Trophoblast cell (in vitro differentiated cells and primary cell): ENCODE results near the gene PLSCR4.

Source experiments
- DNase-seq, 2 donors: peaks; one replicate each; pipeline ENCODE4 v3.0.0-alpha.2; 2016
- H2AFZ ChIP-seq: 2 replicates; pipeline ENCODE4 v1.6.1; 2013; ENCODE audit warnings: low read length, moderate library complexity, mild to moderate bottlenecking; ENCODE audit not compliant: insufficient read depth, poor library complexity
- H2AK5ac ChIP-seq: 2 replicates; pipeline ENCODE4 v1.6.1; 2013; ENCODE audit warnings: mild to moderate bottlenecking, low read length
- H2BK120ac ChIP-seq: 2 replicates; pipeline ENCODE4 v1.6.1; 2013; ENCODE audit warnings: low read length, mild to moderate bottlenecking, moderate library complexity; ENCODE audit not compliant: insufficient read depth, poor library complexity
- H2BK12ac ChIP-seq: 2 replicates; pipeline ENCODE4 v1.6.1; 2013; ENCODE audit warnings: mild to moderate bottlenecking, low read length, moderate library complexity
- H2BK5ac ChIP-seq: 2 replicates; pipeline ENCODE4 v1.6.1; 2013; ENCODE audit warnings: low read length, low read depth, moderate library complexity, mild to moderate bottlenecking; ENCODE audit not compliant: poor library complexity
- H3K14ac ChIP-seq: 2 replicates; pipeline ENCODE4 v1.6.1; 2013; ENCODE audit warnings: mild to moderate bottlenecking, low read length
- H3K18ac ChIP-seq: 2 replicates; pipeline ENCODE4 v1.6.1; 2013; ENCODE audit warnings: mild to moderate bottlenecking, low read length
- H3K23ac ChIP-seq: 2 replicates; pipeline ENCODE4 v1.6.1; 2013; ENCODE audit warnings: low read length
- H3K27ac ChIP-seq: 2 replicates; pipeline ENCODE4 v1.5.1; 2013; ENCODE audit warnings: low read depth, mild to moderate bottlenecking, inconsistent platforms, low read length, moderate library complexity
- H3K27me3 ChIP-seq: 2 replicates; pipeline ENCODE4 v1.6.1; 2013; ENCODE audit warnings: inconsistent platforms, mild to moderate bottlenecking, low read length, moderate library complexity; ENCODE audit not compliant: insufficient read depth
- H3K36me3 ChIP-seq, 2 experiments: 1 replicate in 1 of 2; 2 replicates in 1 of 2; pipeline ENCODE4 v1.6.1; 2013; ENCODE audit warnings: low read length in 2 of 2, mild to moderate bottlenecking in 2 of 2, moderate library complexity in 1 of 2; ENCODE audit not compliant: insufficient read depth in 2 of 2, control insufficient read depth in 1 of 2
- H3K4ac ChIP-seq: 2 replicates; pipeline ENCODE4 v1.6.1; 2013; ENCODE audit warnings: low read depth, mild to moderate bottlenecking, low read length, moderate library complexity
- H3K4me1 ChIP-seq, 2 experiments: 1 replicate in 1 of 2; 2 replicates in 1 of 2; pipeline ENCODE4 v1.6.1; 2013; ENCODE audit warnings: low read length in 2 of 2, mild to moderate bottlenecking in 2 of 2, moderate library complexity in 1 of 2; ENCODE audit not compliant: insufficient read depth in 2 of 2, control insufficient read depth in 1 of 2
- H3K4me2 ChIP-seq: 2 replicates; pipeline ENCODE4 v1.6.1; 2013; ENCODE audit warnings: inconsistent platforms, mild to moderate bottlenecking, low read length, moderate library complexity
- H3K4me3 ChIP-seq: 2 replicates; pipeline ENCODE4 v1.5.1; 2013; ENCODE audit warnings: mild to moderate bottlenecking, low read depth, low read length, inconsistent platforms
- H3K79me1 ChIP-seq: one replicate; pipeline ENCODE4 v1.6.1; 2013; ENCODE audit warnings: low read length
- H3K79me2 ChIP-seq: 2 replicates; pipeline ENCODE4 v1.6.1; 2013; ENCODE audit warnings: low read length, mild to moderate bottlenecking; ENCODE audit not compliant: control insufficient read depth, insufficient read depth, poor library complexity
- H3K9ac ChIP-seq: 2 replicates; pipeline ENCODE4 v1.6.1; 2013; ENCODE audit warnings: mild to moderate bottlenecking, low read length
- H3K9me3 ChIP-seq: 2 replicates; pipeline ENCODE4 v1.6.1; 2013; ENCODE audit warnings: low read depth, mild to moderate bottlenecking, control low read depth, inconsistent platforms, low read length; ENCODE audit not compliant: insufficient read depth
- H4K12ac ChIP-seq: 2 replicates; pipeline ENCODE4 v1.6.1; 2013; ENCODE audit warnings: low read depth, mild to moderate bottlenecking, low read length, moderate library complexity
- H4K8ac ChIP-seq: 2 replicates; pipeline ENCODE4 v1.6.1; 2013; ENCODE audit warnings: low read depth, mild to moderate bottlenecking, low read length, moderate library complexity
- H4K91ac ChIP-seq: one replicate; pipeline ENCODE4 v1.6.1; 2013; ENCODE audit warnings: low read depth, mild to moderate bottlenecking, low read length, moderate library complexity
- WGBS: extraction: QIAGEN DNeasy Blood & Tissue Kit; methylation state at CpG from one replicate; pipeline ENCODE4 v1.1.7; 2013; ENCODE audit warnings: missing lambda C conversion rate; ENCODE audit not compliant: insufficient read length, insufficient coverage; ENCODE audit errors: extremely low coverage; 5-methylcytosine and 5-hydroxymethylcytosine counted together

The PLSCR4 gene

DNA sequence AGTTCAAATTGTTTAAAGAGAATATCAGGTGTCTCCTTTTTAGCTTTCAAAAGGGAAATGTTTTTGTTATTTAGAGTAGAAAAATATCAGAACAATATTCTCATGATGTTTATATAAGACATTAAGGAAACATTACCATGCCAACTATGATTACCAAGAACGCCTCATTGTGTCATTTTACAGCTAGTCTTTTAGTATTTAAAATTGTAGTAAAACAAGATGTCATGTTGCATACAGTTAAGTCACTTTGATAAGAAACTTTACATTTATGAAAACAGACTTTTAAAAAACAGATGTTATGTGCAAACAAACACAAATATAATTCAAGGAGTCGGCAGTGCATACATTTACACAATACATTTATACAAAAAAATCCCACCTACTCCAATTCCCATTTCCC is 4.4 kb downstream of the PLSCR4 start:
- no peak for DNase-seq
- H3K18ac ChIP-seq: no peak overlapping the region
- H4K91ac ChIP-seq: no peak overlapping the region
- H3K79me1 ChIP-seq: peaks cover 3% of the 10 kb centered on the region
- H2AFZ ChIP-seq: no peak overlapping the region
- no peak overlapping the region for H3K27ac ChIP-seq
- H3K4me1 ChIP-seq: no peaks in the 10 kb centered on the region
- H3K27me3 ChIP-seq: no peaks in the 10 kb centered on the region
- H3K4me3 ChIP-seq: no peak overlapping the region
- no peaks in the 10 kb centered on the region for H3K9me3 ChIP-seq
- no CpG with 5 or more reads among the region's 2 CpGs for WGBS
- H3K23ac ChIP-seq: no peak overlapping the region
- no peaks in the 10 kb centered on the region for H3K36me3 ChIP-seq
- no peak overlapping the region for H2BK12ac ChIP-seq
- no peak overlapping the region for H2BK120ac ChIP-seq
- no peak overlapping the region for H2BK5ac ChIP-seq
- H2AK5ac ChIP-seq: no peak overlapping the region
- no peak overlapping the region for H3K4ac ChIP-seq
- no peak overlapping the region for H4K12ac ChIP-seq
- H3K9ac ChIP-seq: no peak overlapping the region
- no peak overlapping the region for H3K4me2 ChIP-seq
- no peak overlapping the region for H3K14ac ChIP-seq
- peaks cover 3% of the 10 kb centered on the region for H3K79me2 ChIP-seq
- H4K8ac ChIP-seq: no peak overlapping the region

DNA sequence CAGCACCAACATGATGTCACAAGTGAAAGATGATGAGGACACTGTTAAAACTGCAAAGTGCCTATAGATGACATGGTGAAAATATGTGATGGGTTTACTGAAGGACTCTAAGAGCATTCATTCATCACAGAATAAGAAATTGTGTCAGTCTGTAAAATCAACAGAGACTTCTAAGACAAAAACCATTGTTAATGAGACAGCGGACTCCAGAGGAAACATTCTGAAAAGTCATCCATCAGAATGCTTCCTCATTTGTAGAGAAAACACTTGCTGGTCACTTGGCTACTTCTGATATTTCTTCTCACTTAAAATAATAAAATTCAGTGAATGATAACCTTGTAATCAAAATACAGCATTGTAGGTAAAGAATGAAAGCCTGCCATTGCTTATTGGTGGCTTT is 7.3 kb downstream of the PLSCR4 start:
- H3K79me2 ChIP-seq: no peaks in the 10 kb centered on the region
- H2AK5ac ChIP-seq: no peak overlapping the region

GRCh38 chr3:146241523-146242240 is 9.2 kb downstream of the PLSCR4 start:
- H4K12ac ChIP-seq: no peak overlapping the region
- no peak overlapping the region for H2AFZ ChIP-seq
- H3K4me1 ChIP-seq: no peaks in the 10 kb centered on the region
- H2AK5ac ChIP-seq: no peak overlapping the region
- no peak overlapping the region for H3K4me2 ChIP-seq
- H2BK12ac ChIP-seq: no peak overlapping the region
- H3K27ac ChIP-seq: no peak overlapping the region
- H4K8ac ChIP-seq: no peak overlapping the region
- no peaks in the 10 kb centered on the region for H3K9me3 ChIP-seq
- no peaks in the 10 kb centered on the region for H3K27me3 ChIP-seq
- H4K91ac ChIP-seq: no peak overlapping the region
- no peak for DNase-seq
- no peak overlapping the region for H2BK120ac ChIP-seq
- no peak overlapping the region for H3K14ac ChIP-seq
- H3K4ac ChIP-seq: no peak overlapping the region
- H3K23ac ChIP-seq: no peak overlapping the region
- no peaks in the 10 kb centered on the region for H3K79me2 ChIP-seq
- H2BK5ac ChIP-seq: no peak overlapping the region
- H3K18ac ChIP-seq: no peak overlapping the region
- no peak overlapping the region for H3K9ac ChIP-seq
- no peaks in the 10 kb centered on the region for H3K36me3 ChIP-seq
- H3K4me3 ChIP-seq: no peak overlapping the region
- no peaks in the 10 kb centered on the region for H3K79me1 ChIP-seq
- 100% methylated on average over 1 of the region's 9 CpGs for WGBS

More for the DNA sequence above, 7.3 kb downstream of the PLSCR4 start:
- no peak overlapping the region for H4K12ac ChIP-seq
- H3K79me1 ChIP-seq: no peaks in the 10 kb centered on the region
- H2BK12ac ChIP-seq: no peak overlapping the region
- no peak overlapping the region for H3K9ac ChIP-seq
- H3K27me3 ChIP-seq: no peaks in the 10 kb centered on the region
- no peak overlapping the region for H3K4ac ChIP-seq
- no peaks in the 10 kb centered on the region for H3K36me3 ChIP-seq
- H3K23ac ChIP-seq: no peak overlapping the region
- H3K4me1 ChIP-seq: no peaks in the 10 kb centered on the region
- no peak overlapping the region for H3K27ac ChIP-seq
- no CpG with 5 or more reads among the region's 1 CpG for WGBS
- no peak overlapping the region for H3K14ac ChIP-seq
- H3K4me3 ChIP-seq: no peak overlapping the region
- no peak overlapping the region for H4K91ac ChIP-seq
- H3K9me3 ChIP-seq: no peaks in the 10 kb centered on the region
- H2BK120ac ChIP-seq: no peak overlapping the region
- H4K8ac ChIP-seq: no peak overlapping the region
- no peak overlapping the region for H3K4me2 ChIP-seq
- H3K18ac ChIP-seq: no peak overlapping the region
- H2BK5ac ChIP-seq: no peak overlapping the region
- H2AFZ ChIP-seq: no peak overlapping the region
- no peak for DNase-seq

GRCh38 chr3:146233487-146233886 is 17.4 kb downstream of the PLSCR4 start:
- no peak overlapping the region for H4K91ac ChIP-seq
- H2AFZ ChIP-seq: no peak overlapping the region
- H2AK5ac ChIP-seq: no peak overlapping the region
- H3K23ac ChIP-seq: no peak overlapping the region
- DNase-seq: no peak
- no peaks in the 10 kb centered on the region for H3K27me3 ChIP-seq
- no peaks in the 10 kb centered on the region for H3K79me2 ChIP-seq
- H3K36me3 ChIP-seq: no peaks in the 10 kb centered on the region
- H3K4me3 ChIP-seq: no peak overlapping the region
- no peak overlapping the region for H3K27ac ChIP-seq
- H3K9ac ChIP-seq: no peak overlapping the region
- H4K8ac ChIP-seq: no peak overlapping the region
- no peaks in the 10 kb centered on the region for H3K79me1 ChIP-seq
- H2BK5ac ChIP-seq: no peak overlapping the region
- no peaks in the 10 kb centered on the region for H3K4me1 ChIP-seq
- no peak overlapping the region for H3K4me2 ChIP-seq
- no peak overlapping the region for H3K18ac ChIP-seq
- H2BK12ac ChIP-seq: no peak overlapping the region
- H3K14ac ChIP-seq: no peak overlapping the region
- no peak overlapping the region for H3K4ac ChIP-seq
- H2BK120ac ChIP-seq: no peak overlapping the region
- no peaks in the 10 kb centered on the region for H3K9me3 ChIP-seq
- no peak overlapping the region for H4K12ac ChIP-seq
